ENCODE measurements around the gene MFSD12.

MFSD12 gene

GRCh38 chr19:3555653-3556422, 1.5 kb downstream of the MFSD12 start:
- DNase-seq (ENCODE audit: low read depth, low spot score), result no peak

GRCh38 chr19:3554254-3555083, 2.9 kb downstream of the MFSD12 start:
- DNase-seq (ENCODE audit: low read depth, low spot score), result no peak

- no peak for DNase-seq (ENCODE audit: low read depth, low spot score)
These were observed 5.6 kb downstream of the MFSD12 start for GRCh38 chr19:3551792-3552095.

- DNase-seq (ENCODE audit: low read depth, low spot score), result no peak
These were observed 6.2 kb downstream of the MFSD12 start for GRCh38 chr19:3550947-3551791.

- no peak for DNase-seq (ENCODE audit: low read depth, low spot score)
These were observed 7.6 kb downstream of the MFSD12 start for GRCh38 chr19:3549816-3550215.

- no peak for DNase-seq (ENCODE audit: low read depth, low spot score)
These were observed 8.8 kb downstream of the MFSD12 start for GRCh38 chr19:3548606-3549005.

- DNase-seq (ENCODE audit: low read depth, low spot score), result no peak
These were observed 9.6 kb downstream of the MFSD12 start for GRCh38 chr19:3547767-3548282.

GRCh38 chr19:3547301-3547731, 10.1 kb downstream of the MFSD12 start:
- no peak for DNase-seq (ENCODE audit: low read depth, low spot score)

- DNase-seq (ENCODE audit: low read depth, low spot score), result no peak
These were observed 11.3 kb downstream of the MFSD12 start for GRCh38 chr19:3546119-3546518.

- DNase-seq (ENCODE audit: low read depth, low spot score), result no peak
These were observed 11.7 kb downstream of the MFSD12 start for GRCh38 chr19:3545669-3546034.

GRCh38 chr19:3544742-3545668, 12.4 kb downstream of the MFSD12 start:
- no peak for DNase-seq (ENCODE audit: low read depth, low spot score)

- DNase-seq (ENCODE audit: low read depth, low spot score), result no peak
These were observed 13.4 kb downstream of the MFSD12 start for GRCh38 chr19:3544058-3544376.

- DNase-seq (ENCODE audit: low read depth, low spot score), result no peak
These were observed 14.0 kb downstream of the MFSD12 start for GRCh38 chr19:3543150-3544057.

GRCh38 chr19:3539756-3540118, 17.6 kb downstream of the MFSD12 start:
- no peak for DNase-seq (ENCODE audit: low read depth, low spot score)

GRCh38 chr19:3538965-3539755, 18.2 kb downstream of the MFSD12 start, which contains the start of gene TEKTIP1:
Gene TEKTIP1 (plus strand): TSS chr19:3539174. CDS start chr19:3539178, 4 bp downstream.
- no peak for DNase-seq (ENCODE audit: low read depth, low spot score)

- DNase-seq (ENCODE audit: low read depth, low spot score), result no peak
These were observed 19.0 kb downstream of the MFSD12 start for GRCh38 chr19:3538258-3538929.

- DNase-seq (ENCODE audit: low read depth, low spot score), result no peak
These were observed 19.7 kb downstream of the MFSD12 start for GRCh38 chr19:3537438-3538240.

- DNase-seq (ENCODE audit: low read depth, low spot score), result no peak
These were observed 20.3 kb downstream of the MFSD12 start for GRCh38 chr19:3537101-3537437.

All from iPS DF 19.7 (cell line).